COLO829 (cell line): ENCODE data around the gene ANKRD40.
"Not testable (repeated sequence)": the region's sequence is repeated elsewhere in the genome, so short reads cannot be mapped to it uniquely, and the experiment has no call there.

Experiments used
- DNase-seq: peaks from one replicate; pipeline ENCODE4 v3.0.0; 2012; ENCODE audit warnings: low spot score

The ANKRD40 gene

GRCh38 chr17:50686494-50687199, 21.1 kb downstream of the ANKRD40 start:
- peak; percentile 25 for DNase-seq

- no peak for DNase-seq
Observed at GRCh38 chr17:50685691-50686493, 21.8 kb downstream of the ANKRD40 start.

GRCh38 chr17:50685334-50685665, 22.4 kb downstream of the ANKRD40 start:
- DNase-seq, result no peak

GRCh38 chr17:50684612-50685333, 22.9 kb downstream of the ANKRD40 start:
- DNase-seq, result no peak

GRCh38 chr17:50684288-50684611, 23.5 kb downstream of the ANKRD40 start:
- no peak for DNase-seq

GRCh38 chr17:50683434-50684287, 24.1 kb downstream of the ANKRD40 start:
- no peak for DNase-seq

GRCh38 chr17:50682938-50683337, 24.8 kb downstream of the ANKRD40 start:
- DNase-seq, result no peak

- DNase-seq, result no peak
Observed at GRCh38 chr17:50682441-50682840, 25.3 kb downstream of the ANKRD40 start.

GRCh38 chr17:50681263-50682200, 26.2 kb downstream of the ANKRD40 start:
- DNase-seq, result peak; percentile 62

GRCh38 chr17:50680543-50681262, 27.0 kb downstream of the ANKRD40 start:
- DNase-seq, result not testable (repeated sequence)

GRCh38 chr17:50680126-50680525, 27.6 kb downstream of the ANKRD40 start:
- DNase-seq, result no peak

- no peak for DNase-seq
Observed at GRCh38 chr17:50679008-50679544, 28.6 kb downstream of the ANKRD40 start.

- no peak for DNase-seq
Observed at GRCh38 chr17:50677851-50678375, 29.8 kb downstream of the ANKRD40 start.

GRCh38 chr17:50676065-50676975, 31.4 kb downstream of the ANKRD40 start:
- no peak for DNase-seq

- no peak for DNase-seq
Observed at GRCh38 chr17:50675627-50676026, 32.1 kb downstream of the ANKRD40 start.

- no peak for DNase-seq
Observed at GRCh38 chr17:50675190-50675589, 32.5 kb downstream of the ANKRD40 start.

- DNase-seq, result no peak
Observed at GRCh38 chr17:50672831-50673551, 34.7 kb downstream of the ANKRD40 start.

GRCh38 chr17:50672071-50672470, 35.6 kb downstream of the ANKRD40 start:
- DNase-seq, result no peak
